GM12892 (cell line): Measurements from ENCODE around the gene NT5C.
A peak's percentile ranks its signal among the peaks of the same experiment; 100 is the strongest.

ENCODE experiments used
- DNase-seq: peaks from one replicate; pipeline ENCODE4 v3.0.0; 2011; ENCODE audit not compliant: insufficient read length
- FAIRE-seq: peaks from 2 replicates; lab custom pipeline; 2011; peaks lifted over from hg19 to GRCh38; lab: Jason Lieb, UNC
- POLR2A ChIP-seq: IDR thresholded peaks from 2 replicates; pipeline ENCODE4 v1.6.1; 2011; ENCODE audit warnings: low read depth, low read length, control low read depth
- POLR2AphosphoS5 ChIP-seq: IDR thresholded peaks from 2 replicates; pipeline ENCODE4 v1.6.1; 2011; ENCODE audit warnings: low read depth, low read length, control low read depth
- TAF1 ChIP-seq: IDR thresholded peaks from 2 replicates; pipeline ENCODE4 v1.6.1; 2011; ENCODE audit warnings: low read depth, mild to moderate bottlenecking, control low read depth, low read length, borderline replicate concordance

NT5C gene

DNA sequence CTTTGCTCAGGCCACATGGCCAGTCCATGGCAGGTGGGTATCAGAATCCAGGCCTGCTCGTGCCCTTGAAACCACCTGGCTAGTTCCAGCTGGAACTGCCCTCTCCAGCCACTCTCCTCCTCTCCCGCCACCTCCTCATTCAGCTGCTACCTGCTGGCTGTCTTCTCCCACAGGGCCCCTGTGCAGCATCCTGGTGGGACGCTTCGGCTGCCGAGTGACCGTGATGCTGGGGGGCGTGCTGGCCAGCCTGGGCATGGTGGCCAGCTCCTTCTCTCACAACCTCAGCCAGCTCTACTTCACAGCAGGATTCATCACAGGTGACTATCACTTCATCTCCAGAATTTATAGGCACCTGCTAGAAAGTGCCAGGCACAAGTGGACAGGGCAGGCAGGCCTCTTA is 33.7 kb downstream of the NT5C start:
- FAIRE-seq (no peak), DNase-seq (no peak)
- TF ChIP-seq POLR2A (no peak), POLR2AphosphoS5 (no peak), TAF1 (no peak)

DNA sequence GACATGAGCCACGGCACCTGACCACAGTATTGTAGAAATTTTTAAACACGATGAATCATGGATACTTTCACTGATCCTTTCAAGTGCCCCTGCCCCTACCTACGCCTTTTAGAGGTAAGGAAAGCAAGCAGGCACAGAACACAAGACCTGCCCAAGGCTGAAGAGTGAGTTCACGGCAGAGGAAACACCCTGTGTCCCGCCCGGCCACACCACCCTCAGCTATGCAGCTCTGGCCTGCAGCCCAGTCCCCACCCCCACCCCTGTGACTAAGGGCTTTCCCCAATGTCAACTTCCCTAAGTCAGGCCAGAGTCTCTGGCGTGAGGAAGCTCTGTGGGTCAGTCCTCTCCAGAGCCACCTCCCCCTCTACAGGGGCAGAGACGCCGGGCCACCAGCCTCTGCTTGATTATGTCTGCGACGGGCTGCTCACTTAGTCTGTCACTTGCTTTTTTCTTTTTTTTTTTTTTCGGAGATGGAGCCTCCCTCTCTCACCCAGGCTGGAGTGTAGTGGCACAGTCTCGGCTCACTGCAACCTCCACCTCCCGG is 35.4 kb downstream of the NT5C start:
- FAIRE-seq (no peak), DNase-seq (no peak)
- TF ChIP-seq POLR2AphosphoS5 (no peak), TAF1 (no peak)

DNA sequence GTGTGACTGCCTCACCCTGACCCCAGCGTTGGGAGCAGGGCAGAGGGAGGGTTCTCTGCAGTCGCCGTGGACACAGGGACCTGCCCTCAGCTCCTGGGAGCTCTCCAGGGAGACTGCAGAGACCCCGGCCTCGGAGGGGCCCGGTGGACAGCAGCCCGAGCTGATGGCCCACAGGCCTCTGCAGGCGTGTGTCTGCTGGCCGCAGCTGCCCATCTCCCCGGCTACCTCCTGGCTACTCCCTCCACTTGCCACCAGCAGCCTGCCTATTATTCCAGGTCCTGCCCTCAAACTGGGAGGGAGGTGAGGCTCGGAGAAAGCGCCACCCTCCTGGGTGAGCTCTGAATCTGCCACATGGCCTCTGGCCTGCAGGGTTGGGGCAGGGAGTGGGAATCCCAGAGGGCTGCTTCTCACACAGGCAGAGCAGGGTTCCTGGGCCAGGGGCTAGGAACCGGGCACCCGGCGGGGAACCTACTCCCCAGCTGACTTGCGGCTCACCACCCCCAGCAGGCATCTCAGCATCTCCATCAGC is 36.6 kb downstream of the NT5C start:
- DNase-seq (no peak), FAIRE-seq (no peak)
- TF ChIP-seq POLR2A (no peak), POLR2AphosphoS5 (no peak), TAF1 (no peak)

DNA sequence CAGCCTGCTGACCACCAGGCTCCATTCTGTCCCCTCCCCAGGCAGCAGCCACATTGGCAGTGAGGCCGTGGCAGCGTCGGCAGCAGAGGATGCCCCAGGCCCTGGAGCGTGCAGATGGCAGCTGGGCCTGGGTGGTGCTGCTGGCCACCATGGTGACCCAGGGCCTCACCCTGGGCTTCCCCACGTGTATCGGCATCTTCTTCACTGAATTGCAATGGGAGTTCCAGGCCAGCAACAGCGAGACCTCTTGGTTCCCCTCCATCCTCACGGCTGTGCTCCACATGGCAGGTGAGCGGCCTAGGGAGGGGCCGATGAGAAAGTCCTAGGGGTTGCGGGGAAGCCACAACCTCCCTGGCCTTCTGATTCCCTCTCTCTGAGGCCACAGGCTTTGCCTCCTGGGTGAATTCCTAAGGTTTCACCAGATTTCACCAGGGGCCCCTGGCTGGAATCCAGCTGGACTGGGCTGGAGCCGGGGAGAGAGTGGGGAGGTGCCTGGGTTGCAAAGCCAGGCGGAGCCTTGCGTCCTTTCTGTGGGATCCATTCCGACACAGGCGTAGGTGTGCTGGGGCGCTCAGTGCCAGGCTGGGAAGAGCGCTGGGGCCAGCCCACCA is 37.9 kb downstream of the NT5C start:
- TF ChIP-seq TAF1 (no peak), POLR2A (no peak), POLR2AphosphoS5 (no peak)
- DNase-seq (no peak), FAIRE-seq (no peak)

DNA sequence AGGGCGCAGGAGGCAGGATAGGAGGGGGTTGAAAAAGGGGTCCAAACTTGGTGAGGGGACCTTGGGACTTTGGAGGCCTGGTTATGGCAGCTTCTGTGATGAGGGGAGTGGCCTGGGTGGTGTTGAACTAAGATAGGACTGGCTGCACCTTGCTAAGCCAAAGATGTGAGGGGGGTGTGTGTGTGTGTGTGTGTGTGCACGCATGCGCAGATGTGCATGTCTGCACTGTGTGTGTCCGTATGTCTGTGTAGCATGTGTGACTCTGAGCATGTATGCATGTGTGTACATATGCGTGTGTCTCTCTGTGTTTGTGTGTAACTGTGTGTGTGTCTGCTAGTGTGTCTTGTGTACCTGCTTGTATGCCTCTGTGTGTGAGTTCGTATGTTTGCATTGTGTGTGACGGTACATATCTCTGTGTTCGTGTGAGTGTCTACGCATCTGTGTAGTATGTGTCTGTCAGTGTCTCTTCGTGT is 39.7 kb downstream of the NT5C start:
- no peak for FAIRE-seq
- DNase-seq: no peak
- no peak for TF ChIP-seq POLR2A
- TF ChIP-seq POLR2AphosphoS5: no peak
- TF ChIP-seq TAF1: no peak

DNA sequence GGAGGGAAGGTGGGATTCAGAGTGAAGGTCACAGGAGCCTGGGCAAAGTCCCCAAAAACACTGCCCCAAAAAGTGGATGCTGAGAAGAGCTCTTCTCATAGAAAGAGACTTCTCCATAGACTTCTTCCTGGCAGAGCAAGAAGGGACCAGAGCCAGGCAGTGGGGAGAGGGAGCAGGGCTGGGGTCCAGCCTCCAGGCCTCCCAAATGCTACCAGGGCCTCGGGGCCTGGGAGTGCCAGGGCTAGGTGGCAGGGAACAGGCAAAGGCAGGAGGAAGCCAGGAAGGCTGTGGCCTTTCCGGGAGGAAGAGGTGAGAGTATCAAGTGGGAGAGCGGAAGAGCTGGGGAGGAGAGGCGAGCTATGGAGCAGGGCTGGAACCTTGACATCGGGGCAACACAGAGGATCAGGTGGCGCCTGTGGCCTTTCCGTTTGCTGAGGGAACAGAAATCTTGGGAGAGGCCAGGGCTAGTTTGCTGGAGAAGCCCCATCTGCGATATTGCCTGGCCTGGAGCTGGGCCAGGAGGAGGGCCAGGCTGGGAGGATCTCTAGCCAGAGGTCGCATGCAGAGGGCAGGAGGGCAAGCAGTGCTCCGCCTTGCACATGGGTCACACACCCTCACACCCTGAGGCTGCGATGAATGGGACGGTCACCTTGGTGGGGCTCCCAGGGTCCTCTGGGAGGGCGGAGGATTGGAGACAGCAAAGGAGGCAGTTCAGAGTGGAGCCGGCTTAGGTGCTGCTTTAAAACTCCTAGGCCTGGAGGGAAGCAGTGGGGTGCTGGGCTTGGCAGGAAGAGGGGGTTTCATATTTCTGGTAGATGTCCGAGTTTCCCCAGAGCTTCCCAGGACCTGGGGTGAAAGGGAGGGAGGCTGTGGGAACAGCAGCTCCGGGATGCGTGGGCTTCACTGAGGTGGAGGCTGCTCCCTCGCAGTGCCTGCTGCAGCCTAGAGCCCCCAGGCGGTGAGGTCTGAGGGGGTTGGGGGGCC is 40.4 kb downstream of the NT5C start:
- TF ChIP-seq POLR2AphosphoS5 (no peak), POLR2A (no peak), TAF1 (no peak)
- FAIRE-seq (no peak), DNase-seq (no peak)

DNA sequence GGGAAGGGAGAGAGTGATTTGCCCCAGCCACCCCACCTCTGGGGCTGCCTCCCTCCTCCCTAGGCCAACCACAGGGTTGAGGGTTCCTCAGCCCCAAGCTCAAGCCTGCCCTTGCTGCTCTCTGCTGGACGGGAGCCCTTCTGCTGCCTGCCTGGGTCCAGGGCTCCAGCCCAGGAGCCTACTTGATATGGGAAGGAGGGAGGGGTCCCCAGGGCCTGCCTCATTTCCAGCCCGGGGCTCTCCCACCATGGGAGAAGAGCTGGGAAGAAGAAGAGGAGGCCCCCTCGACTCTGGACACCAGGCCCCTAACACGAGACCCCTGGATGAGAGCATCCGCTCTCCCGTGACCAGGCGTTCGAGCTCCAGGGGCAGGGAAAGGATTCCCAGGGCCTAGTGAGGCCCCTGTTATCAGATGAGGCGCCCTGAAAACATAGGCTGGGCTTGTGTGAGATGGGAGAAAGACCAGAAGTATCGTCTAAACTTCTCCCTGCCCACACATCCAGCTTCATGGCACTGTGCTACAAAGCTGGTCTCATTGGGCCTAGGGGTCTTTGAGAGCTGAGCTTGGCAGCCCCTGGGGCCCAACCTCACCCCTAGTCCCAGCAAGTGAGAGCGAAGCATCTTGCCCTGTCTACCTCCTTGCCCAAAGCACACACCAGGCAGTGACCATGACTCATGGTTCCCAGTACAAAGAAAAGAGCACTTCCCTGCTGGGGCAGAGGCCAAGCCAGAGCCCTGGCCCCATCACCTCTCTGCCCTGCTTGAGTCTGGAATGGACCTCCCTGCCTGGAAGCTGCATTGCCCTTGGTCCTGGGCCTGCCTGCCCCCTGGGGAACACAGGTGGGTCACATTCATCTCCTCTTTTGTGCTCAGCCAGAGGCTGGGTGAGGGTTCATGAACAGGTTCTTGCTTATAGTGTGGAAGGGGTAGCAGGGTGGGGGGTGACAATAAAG is 42.8 kb downstream of the NT5C start:
- FAIRE-seq (no peak), DNase-seq (no peak)
- TF ChIP-seq POLR2A: no peak
- no peak for TF ChIP-seq POLR2AphosphoS5

DNA sequence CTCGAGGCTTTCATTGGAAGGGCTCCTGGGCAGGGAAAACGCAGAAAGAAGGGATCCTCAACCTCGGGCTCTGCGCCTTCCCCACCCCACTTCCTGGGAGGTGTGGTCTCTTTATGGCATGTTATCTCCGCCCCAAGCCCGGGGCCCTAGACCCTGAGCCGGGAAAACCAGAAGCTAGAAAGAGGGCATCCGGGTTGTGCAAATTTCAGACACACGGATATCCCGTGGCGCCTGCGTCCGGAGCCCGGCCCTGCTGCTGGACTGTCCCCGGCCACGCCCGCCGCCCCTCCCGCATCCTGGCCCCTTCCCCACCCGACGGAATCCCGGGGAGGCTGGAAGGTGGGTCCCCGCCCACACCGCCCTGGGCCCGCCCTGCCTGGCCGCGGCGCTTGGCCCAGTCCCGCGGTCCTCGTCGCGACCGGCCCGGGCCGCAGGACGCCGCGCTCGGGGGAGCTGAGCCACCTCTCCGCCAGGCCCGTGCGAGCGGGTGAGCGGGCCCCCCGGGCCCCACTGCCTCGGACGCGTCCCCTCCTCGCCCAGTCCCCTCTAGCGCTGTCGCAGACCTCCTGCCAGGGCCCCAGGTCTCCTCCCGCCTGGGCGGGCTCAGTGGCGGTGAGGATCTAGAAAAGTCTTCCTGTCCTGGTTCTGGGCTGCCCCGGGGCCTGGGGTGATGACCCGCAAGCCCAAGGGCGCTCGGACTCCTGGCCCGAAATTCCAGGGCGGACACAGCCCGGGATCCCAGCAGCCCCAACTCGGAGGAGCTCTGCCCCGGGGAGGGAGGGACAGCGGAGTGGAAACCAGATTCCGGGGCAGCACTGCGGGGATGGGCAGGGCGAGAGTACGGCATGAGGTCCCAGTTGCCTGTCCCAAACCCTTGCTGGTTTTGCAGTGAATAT is 43.7 kb downstream of the NT5C start, which contains the start of gene SLC16A5:
SLC16A5 (plus strand) TSS at position 397 of the 896 bp plus-strand sequence. CDS start 5,683 bp downstream, outside the sequence.
- FAIRE-seq (no peak), DNase-seq (peak; percentile 70)

DNA sequence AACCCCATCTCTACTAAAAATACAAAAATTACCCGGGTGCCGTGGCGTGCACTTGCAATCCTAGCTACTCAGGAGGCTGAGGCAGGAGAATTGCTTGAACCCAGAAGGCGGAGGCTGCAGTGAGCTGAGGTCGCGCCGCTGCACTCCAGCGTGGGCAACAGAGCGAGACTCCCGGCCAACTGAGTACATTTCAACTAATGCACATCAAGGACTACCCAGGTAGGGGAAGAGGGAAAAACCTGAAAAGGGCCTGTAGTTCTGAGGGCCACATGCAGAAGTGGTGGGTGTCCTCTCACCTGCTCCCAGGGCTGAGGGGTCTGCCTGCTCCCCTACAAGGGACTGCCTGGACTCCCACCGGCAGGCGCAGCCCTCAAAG is 44.4 kb downstream of the NT5C start:
- TF ChIP-seq TAF1 (no peak), POLR2A (no peak), POLR2AphosphoS5 (no peak)
- DNase-seq (no peak), FAIRE-seq (no peak)

More for the DNA sequence above, 43.7 kb downstream of the NT5C start, which contains the start of gene SLC16A5:
- no peak for TF ChIP-seq POLR2AphosphoS5
- TF ChIP-seq POLR2A: no peak
- TF ChIP-seq TAF1: no peak
